HG03575 (cell line): ENCODE measurements around the gene SARS1.
"Not testable (repeated sequence)": the region's sequence is repeated elsewhere in the genome, so short reads cannot be mapped to it uniquely, and the experiment has no call there.

Experiments used
- ATAC-seq: cut with Tn5 transposase; IDR thresholded peaks from one replicate; pipeline ENCODE4 v1.9.1; 2021; ENCODE audit not compliant: unreplicated experiment, insufficient number of reproducible peaks, low FRiP score; ENCODE audit errors: extremely low read depth

SARS1 gene

DNA sequence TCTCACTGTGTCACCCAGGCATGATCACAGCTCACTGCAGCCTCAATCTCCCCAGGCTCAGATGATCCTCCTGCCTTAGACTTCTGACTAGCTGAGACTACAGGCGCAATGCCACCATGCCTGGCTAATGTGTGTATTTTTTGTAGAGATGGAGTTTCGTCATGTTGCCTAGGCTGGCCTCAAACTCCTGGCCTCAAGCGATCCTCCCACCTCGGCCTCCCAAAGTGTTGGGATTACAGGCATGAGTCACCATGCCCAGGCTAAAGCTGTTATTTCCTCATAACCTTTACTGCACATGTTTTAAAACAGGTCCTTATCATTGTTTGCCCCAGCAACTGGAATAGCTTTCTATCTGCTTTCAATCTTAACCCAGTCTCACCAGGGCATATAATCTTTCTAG lies 2.9 kb downstream of the SARS1 start:
- no peak for ATAC-seq

DNA sequence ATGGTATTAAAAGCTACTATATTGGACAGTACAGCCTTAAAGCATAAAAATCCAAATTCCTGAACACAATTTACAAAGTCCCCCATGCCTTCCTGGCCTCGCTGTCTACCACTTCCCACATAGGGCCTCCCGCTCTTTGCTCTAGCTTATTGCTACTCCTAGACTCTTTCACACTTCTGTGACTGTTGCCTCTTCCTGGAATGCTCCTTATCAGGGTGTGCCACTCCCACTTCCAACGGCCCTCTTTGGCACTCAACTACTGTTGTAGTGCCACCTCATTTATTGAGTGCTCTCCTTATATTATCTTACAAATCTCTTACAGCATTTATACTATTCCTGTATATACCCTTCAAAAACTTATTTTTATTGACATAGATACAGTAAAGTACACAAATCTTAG lies 4.8 kb downstream of the SARS1 start:
- ATAC-seq, result no peak

DNA sequence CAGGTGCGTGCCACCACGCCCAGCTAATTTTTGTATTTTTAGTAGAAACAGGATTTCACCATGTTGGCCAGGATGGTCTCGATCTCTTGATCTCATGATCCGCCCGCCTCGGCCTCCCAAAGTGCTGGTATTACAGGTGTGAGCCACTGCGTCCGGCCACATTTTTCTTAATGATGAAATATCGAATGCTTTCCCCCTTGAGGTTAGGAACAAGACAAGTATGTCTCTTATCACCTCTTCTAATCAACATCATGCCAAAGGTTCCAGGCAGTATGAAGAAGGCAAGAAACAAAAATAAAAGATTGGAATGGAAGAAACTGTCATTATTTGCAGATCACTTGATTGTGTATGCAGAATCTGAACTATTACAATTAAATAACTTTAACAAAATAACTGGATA lies 7.5 kb downstream of the SARS1 start:
- ATAC-seq, result not testable (repeated sequence)

DNA sequence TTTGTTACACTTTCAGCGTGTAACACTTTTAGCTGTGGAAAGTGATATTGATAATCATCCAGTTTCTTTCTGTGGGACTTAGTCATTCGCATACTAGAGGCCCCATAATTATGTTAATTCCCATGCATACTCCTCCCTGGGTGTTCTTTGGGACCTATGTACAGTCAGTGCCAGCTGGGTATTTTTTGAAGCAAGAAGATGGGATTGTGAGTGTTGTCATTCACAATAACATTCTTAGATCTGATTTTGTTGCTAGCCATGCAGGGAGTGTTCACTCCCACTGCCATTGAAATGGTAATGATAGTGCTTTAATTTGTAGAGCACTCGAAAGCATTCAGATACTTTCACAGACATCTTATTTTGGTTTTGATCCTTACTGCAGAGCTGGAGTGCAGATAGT lies 11.6 kb downstream of the SARS1 start:
- ATAC-seq, result no peak

DNA sequence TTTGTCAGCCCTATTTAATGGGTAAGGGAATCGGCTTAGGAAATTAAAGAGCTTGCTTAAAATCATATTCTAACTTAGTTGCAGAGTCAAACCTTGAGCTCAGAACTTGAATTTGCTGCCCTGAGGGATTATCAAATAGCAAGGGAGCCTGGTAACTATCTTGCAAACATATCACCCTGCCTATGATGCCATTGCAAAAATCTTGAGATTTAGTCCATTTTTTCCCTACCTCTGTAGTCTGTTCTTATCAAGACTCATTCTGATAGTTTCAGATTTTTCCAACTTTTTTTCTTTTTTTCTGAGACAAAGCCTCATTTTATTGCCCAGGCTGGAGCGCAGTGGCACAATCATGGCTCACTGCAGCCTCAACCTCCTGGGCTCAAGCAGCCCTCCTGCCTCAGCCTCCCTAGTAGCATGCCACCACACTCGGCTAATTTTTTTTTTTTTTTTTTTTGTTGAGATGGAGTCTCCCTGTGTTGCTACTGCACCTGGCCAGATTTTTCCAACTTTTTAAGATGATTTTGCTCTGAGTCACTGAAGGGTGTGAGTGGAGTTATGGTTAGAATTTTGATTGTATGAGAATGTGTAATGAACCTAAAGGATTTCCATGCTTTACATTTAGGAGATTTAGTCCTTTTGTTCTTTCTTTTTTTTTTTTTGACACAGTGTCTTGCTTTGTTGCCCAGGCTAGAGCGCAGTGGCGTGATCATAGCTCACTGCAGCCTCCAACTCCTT lies 12.2 kb downstream of the SARS1 start:
- ATAC-seq, result no peak

DNA sequence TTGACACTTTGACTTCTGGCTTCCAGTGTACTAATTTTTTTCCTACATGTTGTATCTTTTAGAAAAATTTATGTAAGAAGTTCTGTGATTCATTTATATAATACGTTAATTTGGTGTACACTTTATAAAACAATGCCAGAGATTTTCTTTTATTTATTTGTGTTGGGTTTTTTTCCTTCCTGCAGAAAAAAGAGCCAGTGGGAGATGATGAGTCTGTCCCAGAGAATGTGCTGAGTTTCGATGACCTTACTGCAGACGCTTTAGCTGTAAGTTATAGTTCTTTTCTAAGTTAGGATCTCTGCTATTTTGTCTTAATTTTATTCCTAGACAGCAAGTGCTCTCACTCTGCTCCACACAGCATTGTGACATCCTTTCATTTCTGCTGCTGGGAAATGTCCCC lies 14.4 kb downstream of the SARS1 start:
- ATAC-seq, result no peak

DNA sequence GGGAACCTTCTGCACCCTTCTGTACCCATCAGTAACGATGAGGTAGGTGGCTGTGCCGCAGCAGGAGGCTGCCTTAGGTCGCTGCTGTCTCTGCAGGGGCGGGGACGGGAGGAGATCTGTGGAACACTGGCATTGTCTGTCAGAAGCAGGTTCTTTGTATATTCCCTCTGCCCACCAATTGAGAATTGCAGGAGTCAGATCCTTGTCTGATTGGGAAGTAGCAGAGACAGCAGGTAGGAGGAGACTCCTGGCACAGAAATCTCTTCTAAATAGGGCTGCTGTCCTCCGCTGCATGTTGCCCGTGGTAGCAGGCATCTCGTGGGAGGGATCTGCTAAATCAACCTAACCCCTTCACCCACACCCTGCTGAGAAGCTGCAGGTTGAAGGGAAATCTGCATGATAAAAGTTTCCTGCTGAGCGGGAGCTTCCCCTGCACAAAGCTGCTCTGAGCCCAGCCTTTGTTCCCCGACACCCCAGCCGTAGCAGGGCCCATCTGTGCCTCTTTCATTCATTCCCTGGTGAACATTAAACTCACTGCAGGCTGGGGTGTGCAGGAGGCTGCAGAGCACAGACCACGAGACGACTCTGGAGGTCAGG lies 15.9 kb downstream of the SARS1 start:
- ATAC-seq, result no peak

DNA sequence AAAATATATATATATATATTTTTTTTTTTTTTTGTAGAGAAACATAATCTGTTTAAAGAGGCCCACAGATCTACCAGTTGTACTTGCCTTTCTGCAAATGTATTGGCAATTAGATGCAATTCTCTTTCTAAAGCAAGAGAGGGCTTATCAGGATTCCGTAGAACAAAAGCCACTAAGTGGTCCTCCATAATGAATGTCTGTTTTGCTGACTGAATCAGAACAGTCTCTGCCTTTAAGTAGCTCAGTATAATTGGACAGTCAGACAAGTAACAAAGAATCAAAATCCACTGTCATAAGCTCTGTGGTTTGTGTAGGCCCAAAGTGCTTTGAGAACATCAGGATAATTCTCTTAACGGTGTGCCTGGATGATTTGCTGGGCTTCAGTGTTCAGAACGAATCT lies 17.3 kb downstream of the SARS1 start:
- ATAC-seq, result no peak

DNA sequence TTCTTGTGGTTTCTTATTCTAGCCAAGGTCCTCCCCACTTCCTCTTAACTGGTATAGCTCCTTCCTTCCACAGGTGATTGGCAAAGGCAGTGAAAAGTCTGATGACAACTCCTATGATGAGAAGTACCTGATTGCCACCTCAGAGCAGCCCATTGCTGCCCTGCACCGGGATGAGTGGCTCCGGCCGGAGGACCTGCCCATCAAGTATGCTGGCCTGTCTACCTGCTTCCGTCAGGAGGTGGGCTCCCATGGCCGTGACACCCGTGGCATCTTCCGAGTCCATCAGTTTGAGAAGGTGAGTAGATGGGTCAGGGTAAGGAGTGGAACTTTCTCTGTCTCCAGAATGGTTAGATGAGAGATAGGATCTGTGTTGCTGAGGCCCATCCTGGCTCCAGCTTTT lies 21.4 kb downstream of the SARS1 start:
- no peak for ATAC-seq

DNA sequence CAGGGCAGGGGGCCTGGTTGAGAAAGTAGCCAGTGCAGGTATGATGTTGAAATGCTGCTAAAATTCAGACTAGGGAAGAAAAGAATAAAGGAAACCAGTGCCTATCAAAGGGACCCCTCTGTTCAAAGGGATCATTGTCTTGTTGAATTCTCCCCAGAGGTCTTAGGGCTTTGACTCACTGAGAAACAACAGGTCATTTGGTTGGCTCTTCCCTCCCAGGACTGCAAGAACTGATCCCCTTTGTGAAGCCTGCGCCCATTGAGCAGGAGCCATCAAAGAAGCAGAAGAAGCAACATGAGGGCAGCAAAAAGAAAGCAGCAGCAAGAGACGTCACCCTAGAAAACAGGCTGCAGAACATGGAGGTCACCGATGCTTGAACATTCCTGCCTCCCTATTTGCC lies 23.8 kb downstream of the SARS1 start:
- no peak for ATAC-seq

DNA sequence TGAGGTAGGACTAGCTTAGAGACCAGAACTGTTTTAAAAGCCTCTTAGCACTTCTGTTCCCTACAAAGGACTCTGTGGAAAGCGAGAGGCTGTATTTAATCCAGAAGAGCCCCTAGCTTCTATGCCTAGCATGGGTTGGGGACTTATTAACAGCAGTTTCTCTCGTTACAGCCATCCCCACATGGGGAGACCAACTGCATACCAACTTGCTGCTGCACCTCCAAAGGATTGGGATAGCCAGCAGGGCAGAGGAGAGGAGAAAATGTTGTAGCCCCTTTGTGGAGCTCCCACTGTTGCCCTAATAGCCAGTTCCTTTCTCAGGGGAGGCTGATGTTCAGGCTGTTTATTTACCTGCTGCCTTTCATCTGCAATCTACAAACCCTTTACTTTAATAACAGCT lies 24.7 kb downstream of the SARS1 start:
- no peak for ATAC-seq

DNA sequence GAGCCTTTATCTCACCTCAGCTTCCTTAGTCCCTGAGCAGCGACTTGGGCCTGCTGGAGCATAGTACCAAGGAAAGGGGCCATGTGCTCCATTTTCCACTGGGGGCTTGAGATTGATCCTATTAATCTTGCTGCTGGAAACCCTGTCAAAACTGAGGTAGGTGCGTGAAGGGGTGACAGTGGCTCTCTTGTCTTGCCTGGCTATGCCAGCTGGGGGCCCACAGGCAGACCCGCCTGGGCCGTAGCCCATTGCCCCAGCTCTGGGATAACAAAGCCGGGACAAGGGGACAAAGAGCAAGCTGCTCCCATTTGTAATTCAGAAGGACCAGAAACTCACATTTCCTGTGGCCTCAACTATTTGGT lies 25.3 kb downstream of the SARS1 start:
- ATAC-seq, result no peak

DNA sequence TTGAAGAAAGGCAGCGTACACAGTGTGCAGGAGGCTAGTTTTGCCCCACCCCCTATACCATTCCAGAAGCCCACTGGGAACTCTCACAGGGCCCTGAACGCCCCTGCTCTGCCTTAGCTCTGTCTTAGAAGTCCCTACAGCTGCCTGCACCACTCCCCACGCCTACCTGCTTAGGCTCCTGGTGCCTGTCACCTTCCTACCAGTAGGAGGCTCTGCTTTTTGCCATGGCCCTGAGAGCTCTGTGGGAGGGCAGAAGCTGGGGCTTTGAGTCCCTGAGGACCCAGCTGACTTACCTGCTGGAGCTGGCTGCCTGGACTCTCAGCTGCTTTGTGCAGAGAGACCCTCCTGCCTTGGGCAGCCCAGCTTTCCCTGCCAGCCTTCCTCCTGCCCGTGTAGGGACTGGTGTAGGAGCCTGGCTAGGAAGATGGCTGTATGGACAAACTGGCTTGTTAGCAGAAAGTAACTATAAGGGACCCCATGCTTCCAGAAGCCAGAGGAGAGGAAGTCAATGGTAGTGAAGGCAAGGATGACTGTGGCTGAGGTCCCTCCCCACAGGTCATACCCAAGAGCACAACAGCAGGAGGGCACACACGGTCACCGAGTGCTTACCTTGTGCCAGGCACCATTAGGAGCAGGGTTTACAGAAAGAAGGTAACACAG lies 25.8 kb downstream of the SARS1 start:
- no peak for ATAC-seq

DNA sequence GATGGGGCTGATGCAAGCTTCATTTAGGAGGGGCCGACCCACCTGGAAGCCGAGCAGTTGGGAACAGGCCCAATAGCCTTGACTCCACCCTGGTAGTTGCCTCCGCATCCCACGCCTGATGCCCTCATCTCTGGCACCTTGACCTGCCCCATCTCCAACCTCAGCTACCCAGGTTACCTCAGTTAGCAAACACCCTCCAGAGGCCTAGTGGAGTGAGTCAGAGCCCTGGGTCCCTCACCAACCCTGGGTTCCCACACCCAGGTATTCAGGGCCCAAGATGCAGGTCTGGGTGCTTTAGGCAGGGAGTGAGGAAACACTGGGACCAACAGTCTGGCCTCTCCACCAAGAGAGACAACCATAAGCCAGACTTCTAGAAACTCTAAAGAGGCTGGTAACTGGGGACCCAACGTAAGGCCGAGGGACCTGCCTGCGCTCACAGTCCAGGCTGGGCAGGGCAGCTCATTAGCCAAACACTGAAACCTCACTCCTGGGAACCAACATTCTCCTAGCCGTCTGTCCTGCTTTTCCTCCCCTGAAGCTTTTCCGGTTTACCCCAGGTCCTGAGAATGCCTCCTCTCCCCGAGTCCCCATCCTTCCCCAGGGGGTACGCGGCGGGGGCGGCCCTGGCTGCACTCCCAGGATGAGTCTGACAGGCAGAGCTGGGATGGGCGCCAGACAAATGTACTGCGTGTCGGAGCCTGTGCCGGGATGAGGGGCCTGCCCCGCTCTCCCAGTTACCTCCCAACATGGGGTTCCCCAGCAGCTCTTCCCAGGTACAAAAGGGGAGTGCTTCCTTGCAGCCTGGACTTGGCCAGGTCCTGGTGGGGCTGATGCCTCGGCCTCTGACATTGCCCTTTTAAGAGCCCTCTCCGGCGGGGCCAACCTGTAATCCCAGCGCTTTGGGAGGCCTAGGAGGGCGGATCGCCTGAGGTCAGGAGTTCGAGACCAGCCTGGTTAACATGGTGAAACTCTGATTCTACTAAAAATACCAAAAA lies 26.7 kb downstream of the SARS1 start:
- no peak for ATAC-seq

DNA sequence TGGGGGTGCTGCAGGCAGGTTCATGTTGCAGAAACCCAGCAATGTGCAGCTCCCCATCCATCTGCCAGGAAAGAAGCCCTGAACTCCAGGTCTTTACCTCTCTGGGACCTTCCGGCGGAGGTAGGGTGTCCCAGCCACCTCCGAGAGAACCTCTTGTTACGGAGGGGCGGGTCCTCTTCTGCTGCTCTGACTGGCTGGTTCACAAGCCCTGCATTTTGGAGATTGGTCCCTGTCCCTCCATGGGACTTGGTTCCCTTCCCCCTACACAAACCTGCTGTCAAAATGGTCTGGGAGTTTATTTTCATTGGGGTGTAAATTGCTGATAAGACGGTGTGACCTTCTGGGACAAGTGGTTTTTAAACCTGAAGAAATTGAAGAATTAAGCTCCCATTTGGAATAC lies 27.6 kb downstream of the SARS1 start:
- ATAC-seq, result no peak

DNA sequence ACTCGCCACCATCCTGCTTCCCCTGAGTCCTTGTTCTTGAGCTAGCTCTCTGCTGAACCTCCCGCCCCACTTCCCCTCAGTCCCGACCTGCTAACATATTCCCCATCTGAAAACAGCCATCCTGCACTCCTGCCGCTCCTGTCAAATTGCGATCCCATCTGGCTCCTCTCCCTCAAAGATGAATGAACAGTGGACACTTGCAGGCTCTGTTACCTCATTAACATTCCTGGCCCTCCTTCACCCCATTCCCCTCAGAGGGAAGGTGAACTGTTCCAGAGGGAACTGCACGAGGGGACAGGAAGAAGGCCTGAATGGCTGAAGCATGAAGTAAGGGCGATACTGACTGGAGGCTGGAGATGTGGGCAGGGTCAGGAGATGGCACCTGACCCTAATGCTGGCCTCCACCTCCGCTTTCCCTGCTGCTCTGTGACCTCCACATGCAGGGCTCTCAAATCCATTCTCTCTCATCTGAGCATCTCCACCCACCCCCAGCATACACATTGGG lies 28.2 kb downstream of the SARS1 start:
- no peak for ATAC-seq

DNA sequence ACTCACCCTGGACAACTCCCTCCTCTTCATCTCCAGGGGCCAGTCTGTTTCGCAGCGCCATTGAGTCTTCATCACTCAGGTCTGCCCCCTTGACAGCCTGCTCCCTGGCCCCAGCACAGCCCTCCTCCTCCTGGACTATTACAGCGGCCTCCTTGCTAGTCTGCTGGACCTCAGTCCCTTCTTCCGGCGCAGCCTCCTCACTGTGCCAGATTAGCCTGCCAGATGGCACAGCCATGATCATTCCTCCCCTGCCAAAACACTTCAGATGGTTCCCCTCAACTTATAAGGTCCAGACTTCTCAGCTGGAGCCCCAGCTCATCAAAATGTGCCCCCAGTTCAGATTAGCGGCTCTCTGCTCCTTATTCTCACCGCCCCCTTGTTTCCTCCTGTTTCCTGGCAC lies 28.7 kb downstream of the SARS1 start:
- ATAC-seq, result no peak

DNA sequence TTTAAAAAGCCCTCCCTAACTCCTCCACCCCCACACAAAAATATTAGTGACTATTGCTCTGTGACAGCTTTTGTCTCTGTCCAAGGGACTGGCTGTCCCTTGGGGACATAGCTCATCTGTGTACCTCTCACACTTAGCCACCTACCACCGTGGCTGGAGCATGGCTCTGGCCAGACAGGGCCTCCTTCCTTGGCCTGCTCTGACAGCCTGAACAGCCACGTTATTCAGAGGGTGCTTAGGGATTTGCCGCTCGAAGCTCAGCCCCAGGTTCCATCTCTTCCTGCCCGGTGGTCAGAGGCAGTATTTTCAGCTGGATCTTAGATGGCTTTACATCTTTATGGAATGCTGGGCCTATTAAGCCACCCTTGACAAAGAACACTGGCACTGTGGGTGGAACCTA lies 29.5 kb downstream of the SARS1 start:
- no peak for ATAC-seq

DNA sequence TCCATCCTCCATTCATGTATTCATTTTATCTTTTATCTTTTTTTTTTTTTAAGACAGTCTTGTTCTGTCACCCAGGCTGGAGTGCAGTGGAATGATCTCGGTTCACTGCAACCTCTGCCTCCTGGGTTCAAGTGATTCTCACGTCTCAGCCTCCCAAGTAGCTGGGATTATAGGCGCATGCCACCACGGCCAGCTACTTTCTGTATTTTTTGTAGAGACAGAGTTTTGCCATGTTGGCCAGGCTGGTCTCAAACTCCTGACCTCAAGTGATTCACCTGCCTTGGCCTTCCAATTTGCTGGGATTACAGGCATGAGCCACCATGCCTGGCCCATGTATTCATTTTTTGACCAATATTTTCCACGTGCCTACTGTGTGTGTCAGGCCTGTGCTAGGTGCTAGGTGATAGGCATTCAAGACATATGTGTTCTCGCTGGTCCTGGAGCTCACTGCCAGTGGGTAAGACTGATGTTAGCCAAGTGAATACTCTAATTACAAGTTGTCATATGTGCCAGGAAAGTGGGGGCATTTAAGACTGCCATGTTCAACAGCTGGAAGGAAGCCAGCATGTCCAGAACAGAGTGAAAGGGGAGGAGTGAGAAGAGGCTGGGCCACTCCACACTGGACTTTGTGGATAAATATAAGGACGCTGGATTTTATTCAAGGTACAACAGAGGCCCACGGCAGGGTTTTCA lies 30.3 kb downstream of the SARS1 start:
- no peak for ATAC-seq
